HUES48 (cell line): ENCODE results near the gene CASP9.
"Not testable (repeated sequence)": the region's sequence is repeated elsewhere in the genome, so short reads cannot be mapped to it uniquely, and the experiment has no call there.

ENCODE experiments used
- H3K27ac ChIP-seq: one replicate; pipeline ENCODE4 v1.7.0; 2013; ENCODE audit warnings: low read depth, low read length, inconsistent platforms
- H3K27me3 ChIP-seq: 2 replicates; pipeline ENCODE4 v1.6.1; 2013; ENCODE audit warnings: mild to moderate bottlenecking, low read length; ENCODE audit not compliant: control insufficient read depth, insufficient read depth
- H3K36me3 ChIP-seq: 2 replicates; pipeline ENCODE4 v1.6.1; 2013; ENCODE audit warnings: low read length; ENCODE audit not compliant: control insufficient read depth, insufficient read depth
- H3K4me1 ChIP-seq: 2 replicates; pipeline ENCODE4 v1.6.1; 2013; ENCODE audit warnings: mild to moderate bottlenecking, low read length; ENCODE audit not compliant: control insufficient read depth, insufficient read depth
- H3K4me3 ChIP-seq: 2 replicates; pipeline ENCODE4 v1.5.1; 2013; ENCODE audit warnings: mild to moderate bottlenecking, low read depth, low read length
- H3K9ac ChIP-seq: 2 replicates; pipeline ENCODE4 v1.6.1; 2013; ENCODE audit warnings: mild to moderate bottlenecking, low read depth, low read length, moderate library complexity
- H3K9me3 ChIP-seq: 2 replicates; pipeline ENCODE4 v1.6.1; 2013; ENCODE audit warnings: low read length; ENCODE audit not compliant: control insufficient read depth, insufficient read depth

Gene CASP9

DNA sequence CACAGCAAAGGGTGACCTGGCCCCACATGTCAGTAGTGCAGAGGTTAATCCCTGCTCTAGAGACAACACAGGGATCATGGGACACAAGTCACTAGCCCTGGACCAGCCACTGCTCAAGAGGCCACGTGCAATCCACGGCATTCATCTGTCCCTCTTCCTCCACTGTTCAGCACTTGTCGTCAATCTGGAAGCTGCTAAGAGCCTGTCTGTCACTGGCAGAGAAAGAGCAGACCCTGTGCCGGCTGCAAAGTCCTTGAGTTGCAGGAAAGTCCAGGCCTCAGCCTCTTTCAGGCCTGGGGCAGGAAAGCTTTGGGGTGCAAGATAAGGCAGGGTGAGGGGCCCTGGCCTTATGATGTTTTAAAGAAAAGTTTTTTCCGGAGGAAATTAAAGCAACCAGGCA, 31.4 kb downstream of the CASP9 start:
- no peaks in the 10 kb centered on the region for H3K9me3 ChIP-seq
- H3K27me3 ChIP-seq: no peaks in the 10 kb centered on the region
- no peak overlapping the region for H3K27ac ChIP-seq
- no peak overlapping the region for H3K9ac ChIP-seq
- no peak overlapping the region for H3K4me3 ChIP-seq
- peaks cover 13% of the 10 kb centered on the region; the same call in 1 of the 2 replicates for H3K4me1 ChIP-seq
- peaks cover 36% of the 10 kb centered on the region for H3K36me3 ChIP-seq

DNA sequence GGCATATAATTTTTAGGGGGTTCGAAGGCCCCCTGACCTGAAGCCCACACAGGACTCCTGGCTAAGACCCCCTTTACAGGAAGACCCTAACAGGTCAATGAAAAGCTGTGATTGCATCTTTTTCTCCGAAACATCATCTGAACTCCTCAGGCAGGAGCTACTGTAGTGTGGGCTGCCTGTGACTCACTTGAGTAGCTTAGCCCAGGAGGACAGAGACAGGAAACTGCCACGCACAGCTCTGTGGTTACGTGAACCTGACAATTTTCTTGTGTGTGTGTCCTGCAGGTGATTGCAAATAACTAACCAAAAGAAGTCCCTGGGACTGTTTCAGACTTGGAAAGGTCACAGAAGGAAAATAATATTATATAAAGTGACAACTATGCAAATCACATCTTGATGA, 33.0 kb downstream of the CASP9 start:
- not testable (repeated sequence) for H3K27me3 ChIP-seq, H3K27ac ChIP-seq, H3K9me3 ChIP-seq, H3K9ac ChIP-seq, H3K4me1 ChIP-seq, H3K4me3 ChIP-seq
- peaks cover 36% of the 10 kb centered on the region for H3K36me3 ChIP-seq

DNA sequence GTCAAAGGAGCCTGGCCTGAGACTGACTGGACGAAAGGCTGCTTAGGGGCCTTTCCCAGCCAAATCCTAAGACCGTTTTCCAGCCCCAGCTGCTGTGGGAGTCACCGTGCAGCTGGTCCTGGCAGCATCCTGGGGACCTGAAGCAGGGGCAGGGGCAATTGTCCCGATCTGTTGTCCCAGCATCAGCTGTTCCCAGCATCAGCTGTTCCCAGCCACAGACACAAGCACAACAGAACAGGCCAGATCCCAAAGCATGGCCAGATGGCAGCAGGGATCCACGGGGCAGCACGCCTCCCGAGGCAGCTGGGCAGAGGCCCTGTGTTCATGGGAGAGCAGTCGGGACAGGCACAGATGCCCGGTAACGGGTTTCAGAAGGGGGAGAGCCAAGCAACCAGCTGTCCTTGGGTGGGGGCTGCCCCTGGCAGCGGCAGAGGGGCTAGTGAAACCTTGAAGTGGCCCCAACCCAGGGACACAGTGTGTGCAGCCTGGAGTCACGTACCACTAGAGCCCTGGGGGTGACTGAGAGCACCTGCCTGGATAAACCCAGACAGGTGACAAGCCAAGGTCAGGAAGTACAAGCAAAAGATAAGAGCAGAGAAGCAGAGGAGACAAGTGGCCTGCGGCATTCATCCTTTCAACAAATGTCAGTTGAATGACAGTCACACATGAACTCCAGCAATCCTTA, 34.8 kb downstream of the CASP9 start:
- H3K27ac ChIP-seq: no peak overlapping the region
- no peak overlapping the region for H3K4me3 ChIP-seq
- H3K4me1 ChIP-seq: no peaks in the 10 kb centered on the region
- no peaks in the 10 kb centered on the region for H3K9me3 ChIP-seq
- H3K27me3 ChIP-seq: no peaks in the 10 kb centered on the region
- peaks cover 30% of the 10 kb centered on the region for H3K36me3 ChIP-seq
- H3K9ac ChIP-seq: no peak overlapping the region

DNA sequence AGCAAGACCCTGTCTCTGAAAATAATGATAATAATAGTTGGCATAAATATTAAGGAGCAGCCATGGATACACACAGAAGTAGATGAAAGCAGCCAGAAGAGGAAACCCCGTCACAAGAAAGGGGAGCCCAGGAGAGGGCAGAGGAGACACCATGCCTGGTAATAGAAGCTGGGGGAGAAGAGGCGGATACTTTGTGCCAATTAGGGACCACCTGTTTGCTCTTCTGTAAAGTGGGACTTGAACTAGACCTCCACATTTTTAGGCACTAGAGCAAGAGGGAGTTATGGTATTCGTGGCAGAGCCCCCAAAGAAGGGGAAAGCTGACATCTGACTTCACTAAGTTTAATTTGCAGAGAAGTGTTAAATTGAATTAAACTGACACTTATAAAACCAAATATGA, 35.6 kb downstream of the CASP9 start:
- H3K4me3 ChIP-seq: no peak overlapping the region
- H3K9ac ChIP-seq: no peak overlapping the region
- no peaks in the 10 kb centered on the region for H3K27me3 ChIP-seq
- peaks cover 22% of the 10 kb centered on the region for H3K36me3 ChIP-seq
- no peaks in the 10 kb centered on the region for H3K4me1 ChIP-seq
- H3K9me3 ChIP-seq: no peaks in the 10 kb centered on the region
- no peak overlapping the region for H3K27ac ChIP-seq

DNA sequence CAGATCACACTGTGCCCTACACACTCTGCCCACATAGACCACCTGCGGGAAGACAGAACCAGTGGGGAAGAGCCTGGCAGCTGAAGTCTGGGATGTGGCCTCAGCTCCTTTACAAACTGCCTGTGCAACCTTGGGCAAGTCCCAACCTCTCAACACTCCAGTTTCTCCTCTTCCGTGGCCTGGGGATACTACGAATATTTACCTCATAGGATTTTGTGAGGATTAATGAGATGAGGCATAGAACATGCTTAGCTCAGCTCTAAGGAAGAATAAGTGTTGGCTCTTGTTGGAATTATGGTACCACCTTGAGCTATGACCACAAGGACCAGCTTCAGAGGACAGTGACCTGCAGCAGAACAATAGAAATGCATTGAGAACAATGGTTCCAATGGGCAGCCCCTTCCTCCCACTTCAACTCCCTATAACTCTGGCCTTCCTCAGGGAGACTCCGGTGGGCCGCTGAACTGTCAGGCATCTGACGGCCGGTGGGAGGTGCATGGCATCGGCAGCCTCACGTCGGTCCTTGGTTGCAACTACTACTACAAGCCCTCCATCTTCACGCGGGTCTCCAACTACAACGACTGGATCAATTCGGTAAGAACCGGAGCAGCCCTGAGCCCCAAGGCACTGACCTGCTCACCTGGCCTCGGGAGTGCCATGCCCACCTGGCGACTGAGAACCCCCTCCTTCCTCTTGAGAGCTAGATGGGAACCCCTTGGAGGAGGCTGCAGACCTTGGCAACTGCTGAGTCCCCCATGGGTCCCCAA, 37.0 kb downstream of the CASP9 start:
- not testable (repeated sequence) for H3K27ac ChIP-seq, H3K4me1 ChIP-seq, H3K4me3 ChIP-seq

DNA sequence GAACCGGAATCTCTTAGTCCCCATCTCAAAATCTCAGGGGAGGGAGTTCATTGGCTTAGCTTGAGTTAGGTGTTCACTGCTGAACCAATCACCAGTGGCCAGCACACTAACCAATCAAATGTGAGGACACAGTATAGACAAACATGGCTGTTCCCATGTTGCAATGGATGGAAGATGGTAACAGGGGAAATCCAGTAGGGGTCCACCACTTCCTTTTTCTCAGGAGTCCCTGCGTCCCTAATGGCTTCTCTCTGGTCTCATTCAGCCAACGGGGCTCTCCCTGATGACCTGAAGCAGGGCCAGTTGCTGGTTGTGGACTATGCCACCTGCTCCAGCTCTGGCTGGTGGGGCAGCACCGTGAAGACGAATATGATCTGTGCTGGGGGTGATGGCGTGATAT, 38.4 kb downstream of the CASP9 start:
- H3K36me3 ChIP-seq: no peaks in the 10 kb centered on the region
- no peak overlapping the region for H3K27ac ChIP-seq

More for the DNA sequence above, 37.0 kb downstream of the CASP9 start:
- H3K27me3 ChIP-seq, H3K36me3 ChIP-seq, H3K9me3 ChIP-seq, H3K9ac ChIP-seq: not testable (repeated sequence)

DNA sequence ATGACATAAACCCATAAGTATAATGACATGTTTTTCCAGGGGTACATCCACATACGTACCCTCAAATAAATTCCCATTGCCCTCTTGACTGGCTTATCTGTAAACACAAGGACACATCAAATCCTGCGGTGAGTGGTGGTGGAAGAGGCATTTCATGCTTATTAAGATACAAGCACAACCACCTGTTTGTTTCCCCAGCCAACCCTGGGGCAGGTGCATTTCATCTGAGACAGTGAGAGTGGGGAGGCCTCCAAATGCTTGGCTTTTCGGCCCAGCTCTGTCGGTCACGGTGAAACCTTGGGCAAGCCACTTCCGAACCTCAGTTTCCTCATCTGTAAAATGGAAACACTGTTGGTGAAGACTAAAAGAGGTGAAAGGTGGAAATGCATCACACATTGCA, 39.6 kb downstream of the CASP9 start:
- H3K9ac ChIP-seq, H3K4me3 ChIP-seq, H3K9me3 ChIP-seq, H3K27ac ChIP-seq, H3K36me3 ChIP-seq, H3K27me3 ChIP-seq, H3K4me1 ChIP-seq: not testable (repeated sequence)

More for the DNA sequence above, 38.4 kb downstream of the CASP9 start:
- H3K27me3 ChIP-seq: no peaks in the 10 kb centered on the region
- no peaks in the 10 kb centered on the region for H3K4me1 ChIP-seq
- H3K9me3 ChIP-seq: no peaks in the 10 kb centered on the region
- H3K9ac ChIP-seq: no peak overlapping the region
- no peak overlapping the region for H3K4me3 ChIP-seq

DNA sequence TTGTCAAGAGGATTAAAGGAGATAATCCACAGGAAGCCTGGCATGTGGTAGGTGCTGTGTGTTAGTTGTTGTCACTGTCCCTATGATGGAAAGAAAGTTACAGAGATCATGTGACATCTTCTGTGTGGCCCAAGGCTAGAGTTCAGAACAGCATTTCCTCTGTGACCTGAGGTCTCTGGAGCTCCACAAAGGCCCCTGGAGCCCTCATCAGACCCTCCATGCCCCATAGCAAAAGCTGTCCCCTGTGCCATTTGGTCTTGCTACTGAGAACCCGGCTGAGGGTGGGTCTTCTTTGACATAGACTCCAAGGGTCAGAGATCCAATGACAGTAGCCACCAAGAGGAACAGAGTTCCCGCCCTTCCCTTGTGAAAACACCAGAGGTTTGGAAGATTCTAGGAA, 40.0 kb downstream of the CASP9 start:
- Histone ChIP-seq H3K4me1 (no peaks in the 10 kb centered on the region), H3K27me3 (no peaks in the 10 kb centered on the region), H3K9me3 (no peaks in the 10 kb centered on the region), H3K4me3 (no peak overlapping the region), H3K9ac (no peak overlapping the region), H3K27ac (no peak overlapping the region), H3K36me3 (no peaks in the 10 kb centered on the region)

DNA sequence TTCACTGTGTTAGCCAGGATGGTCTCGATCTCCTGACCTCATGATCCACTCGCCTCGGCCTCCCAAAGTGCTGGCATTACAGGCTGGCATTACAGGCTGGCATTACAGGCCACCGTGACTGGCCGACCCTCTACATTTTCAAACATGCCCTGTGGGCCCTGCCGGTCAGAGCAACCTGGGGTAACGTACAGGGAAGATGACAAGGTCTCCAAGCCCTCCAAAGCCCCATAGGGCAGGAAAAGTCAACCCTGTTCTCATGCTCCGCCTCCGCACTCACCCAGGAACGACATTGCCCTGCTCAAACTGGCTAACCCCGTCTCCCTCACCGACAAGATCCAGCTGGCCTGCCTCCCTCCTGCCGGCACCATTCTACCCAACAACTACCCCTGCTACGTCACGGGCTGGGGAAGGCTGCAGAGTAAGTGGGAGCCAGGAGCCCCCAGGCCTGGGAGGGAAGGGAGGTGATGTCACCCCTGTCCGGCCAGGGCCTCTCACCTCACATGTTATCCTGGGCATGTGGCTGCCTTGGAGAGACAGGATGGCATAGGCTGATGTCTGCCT, 41.0 kb downstream of the CASP9 start:
- not testable (repeated sequence) for H3K4me3 ChIP-seq, H3K9me3 ChIP-seq, H3K27ac ChIP-seq, H3K36me3 ChIP-seq, H3K27me3 ChIP-seq, H3K4me1 ChIP-seq, H3K9ac ChIP-seq

DNA sequence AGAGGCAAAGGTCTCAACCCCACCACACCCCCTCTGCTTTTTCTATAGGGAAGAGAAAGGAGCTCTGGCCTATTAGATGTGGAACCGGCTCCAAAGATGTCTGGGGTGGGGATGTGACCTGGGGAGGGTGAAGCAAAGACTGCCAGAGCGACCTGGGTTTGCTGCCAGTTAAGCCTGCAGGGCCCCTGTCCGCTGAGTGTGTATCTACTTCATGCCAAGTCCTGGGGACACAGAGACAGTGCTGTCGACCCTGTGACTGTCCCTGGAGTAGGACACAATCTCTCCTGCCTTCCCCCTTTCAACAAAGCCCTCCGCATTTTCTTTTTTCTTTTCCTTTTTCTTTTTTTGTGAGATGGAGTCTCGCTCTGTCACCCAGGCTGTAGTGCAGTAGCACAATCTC, 41.6 kb downstream of the CASP9 start:
- not testable (repeated sequence) for H3K9me3 ChIP-seq, H3K4me1 ChIP-seq, H3K9ac ChIP-seq, H3K27me3 ChIP-seq, H3K27ac ChIP-seq, H3K4me3 ChIP-seq, H3K36me3 ChIP-seq

DNA sequence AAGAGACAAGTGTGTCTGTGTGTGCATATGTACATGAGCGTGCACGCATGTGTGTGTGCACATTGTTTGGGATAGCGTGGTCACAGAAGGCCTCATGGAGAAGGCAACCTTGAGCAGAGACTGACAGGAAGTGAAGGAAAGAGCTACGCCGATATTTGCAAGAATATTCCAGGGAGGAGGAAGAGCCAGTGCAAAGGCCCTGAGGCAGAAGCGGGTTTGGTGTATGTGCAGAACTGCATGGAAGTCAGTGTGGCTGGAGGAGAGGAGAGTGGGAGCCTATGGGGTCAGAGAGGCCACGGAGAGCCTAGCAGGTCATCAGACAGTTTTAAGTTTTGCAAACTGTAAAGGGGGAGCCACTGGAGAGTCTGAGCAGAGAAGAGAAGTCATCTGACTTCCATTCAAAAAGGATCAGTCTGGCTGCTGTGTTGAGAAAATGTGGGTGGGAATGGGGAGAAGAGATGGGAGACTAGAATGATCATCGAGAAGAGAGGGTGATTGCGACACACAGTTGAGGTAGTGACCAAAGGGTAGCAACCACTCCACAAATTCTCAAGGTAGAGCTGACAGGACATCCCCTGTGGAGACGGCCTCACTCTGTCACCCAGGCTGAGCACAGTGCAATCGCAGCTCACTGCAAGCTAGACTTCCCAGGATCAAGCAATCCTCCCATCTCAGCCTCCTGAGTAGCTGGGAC, 44.2 kb downstream of the CASP9 start:
- H3K9me3 ChIP-seq: no peaks in the 10 kb centered on the region
- no peak overlapping the region for H3K27ac ChIP-seq
- H3K9ac ChIP-seq: no peak overlapping the region
- no peaks in the 10 kb centered on the region for H3K36me3 ChIP-seq
- no peak overlapping the region for H3K4me3 ChIP-seq
- no peaks in the 10 kb centered on the region for H3K4me1 ChIP-seq
- H3K27me3 ChIP-seq: no peaks in the 10 kb centered on the region
